ENCODE data around the gene RPRD1A.
"Not testable (repeated sequence)": the region's sequence is repeated elsewhere in the genome, so short reads cannot be mapped to it uniquely, and the experiment has no call there.

Gene RPRD1A

DNA sequence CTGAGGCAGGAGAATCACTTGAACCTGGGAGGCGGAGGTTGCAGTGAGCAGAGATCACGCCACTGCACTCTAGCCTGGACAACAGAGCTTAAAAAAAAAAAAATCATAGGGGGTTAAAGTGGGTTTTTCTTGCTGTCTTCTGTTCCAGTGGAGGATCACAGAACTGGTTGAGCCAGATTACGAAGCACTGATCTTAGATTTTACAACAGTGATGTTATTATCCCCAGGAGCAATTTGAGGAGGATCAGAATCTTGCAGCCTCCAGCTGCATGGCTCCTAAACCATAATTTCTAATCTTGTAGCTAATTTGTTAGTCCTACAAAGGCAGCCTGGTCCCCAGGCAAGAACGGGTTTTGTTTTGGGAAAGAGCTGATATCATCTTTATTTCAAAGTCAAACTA, 99.5 kb downstream of the RPRD1A start:
- DNase-seq, result not testable (repeated sequence)

DNA sequence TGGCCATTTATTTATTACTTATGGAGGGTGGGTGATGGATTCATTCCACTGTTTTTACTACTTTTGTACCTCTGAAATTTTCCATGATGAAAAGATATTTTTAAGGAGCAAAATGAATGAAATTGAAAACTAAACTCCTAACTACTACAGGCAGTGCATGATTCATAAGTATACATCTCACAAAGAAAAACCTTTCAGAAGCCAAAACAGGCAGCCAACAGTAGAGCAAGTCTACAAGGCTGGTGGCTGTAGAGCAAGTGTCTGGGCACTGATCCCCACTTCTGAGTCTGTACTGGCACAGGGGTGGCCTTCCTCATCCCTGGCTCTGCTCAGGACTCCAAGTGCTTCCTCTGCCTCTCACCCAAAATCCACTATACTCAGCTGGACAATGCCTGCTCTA, 103.0 kb downstream of the RPRD1A start:
- DNase-seq, result no peak

DNA sequence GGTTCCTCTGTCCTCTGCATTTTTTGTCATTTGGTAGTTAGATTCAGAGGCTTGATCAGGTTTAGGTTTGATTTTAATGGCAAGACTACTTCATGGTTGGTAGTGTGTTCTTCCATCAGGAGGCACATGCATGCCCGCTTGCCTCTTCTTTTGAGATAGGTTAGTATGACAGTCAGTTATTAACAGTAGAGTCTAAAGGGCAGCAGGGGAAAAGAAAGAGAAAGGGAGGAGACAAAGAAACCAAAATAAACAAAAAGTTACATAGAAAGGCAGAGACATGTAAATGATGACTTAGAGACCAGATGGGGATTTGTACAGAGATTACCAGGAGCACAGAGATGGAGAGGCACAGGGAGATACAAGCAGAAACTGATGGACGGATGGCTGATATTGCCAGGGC, 105.0 kb downstream of the RPRD1A start:
- DNase-seq, result no peak

DNA sequence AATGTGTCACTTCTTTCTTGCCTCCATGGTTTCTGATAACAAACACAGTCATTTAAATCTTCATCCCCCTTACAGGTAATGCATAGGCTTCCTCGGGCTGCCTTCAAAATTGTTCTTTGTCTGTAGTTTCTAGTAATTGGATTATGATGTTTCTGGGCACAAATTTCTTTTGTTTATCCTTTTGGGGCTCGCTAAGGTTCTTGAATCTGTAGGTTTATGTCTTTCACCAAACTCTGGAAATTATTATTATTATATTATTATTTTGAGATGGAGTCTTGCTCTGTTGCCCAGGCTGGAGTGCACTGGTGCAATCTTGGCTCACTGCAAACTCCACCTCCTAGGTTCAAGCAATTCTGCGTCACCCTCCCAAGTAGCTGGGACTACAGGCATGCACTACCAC, 111.1 kb downstream of the RPRD1A start:
- no peak for DNase-seq

DNA sequence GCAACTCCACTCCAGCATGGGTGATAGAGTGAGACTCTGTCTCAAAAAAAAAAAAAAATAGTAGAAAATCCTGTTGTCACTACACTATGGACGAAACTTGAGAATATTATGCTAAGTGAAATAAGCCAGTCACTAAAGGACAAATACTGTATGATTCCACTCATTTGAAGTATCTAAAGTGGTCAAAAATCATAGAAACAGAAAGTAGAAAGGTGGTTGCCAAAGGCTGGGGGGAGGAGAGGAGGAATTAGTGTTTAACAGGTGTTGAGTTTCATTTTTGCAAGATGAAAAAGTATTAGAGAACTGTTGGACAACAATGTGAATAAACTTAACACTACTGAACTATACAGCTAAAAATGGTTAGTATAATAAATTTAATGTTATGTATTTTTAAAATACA, 113.7 kb downstream of the RPRD1A start:
- DNase-seq, result no peak

DNA sequence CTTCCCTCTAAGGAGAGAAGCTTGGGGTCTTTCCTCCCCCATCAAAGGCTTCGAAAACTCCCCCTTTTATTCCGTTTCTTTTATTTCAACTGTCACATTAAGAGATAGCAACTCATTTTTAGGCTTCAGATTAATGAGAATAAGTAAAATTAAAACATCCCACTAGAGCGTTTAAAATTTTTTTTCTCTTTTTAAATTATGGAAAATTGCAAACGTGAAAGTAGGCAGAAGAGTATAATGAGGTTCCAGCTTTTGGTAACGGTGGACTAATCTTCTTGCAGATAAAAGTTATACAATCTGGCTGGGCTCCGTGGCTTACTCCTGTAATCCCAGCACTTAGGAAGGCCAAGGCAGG, 116.8 kb downstream of the RPRD1A start:
- no peak for DNase-seq

DNA sequence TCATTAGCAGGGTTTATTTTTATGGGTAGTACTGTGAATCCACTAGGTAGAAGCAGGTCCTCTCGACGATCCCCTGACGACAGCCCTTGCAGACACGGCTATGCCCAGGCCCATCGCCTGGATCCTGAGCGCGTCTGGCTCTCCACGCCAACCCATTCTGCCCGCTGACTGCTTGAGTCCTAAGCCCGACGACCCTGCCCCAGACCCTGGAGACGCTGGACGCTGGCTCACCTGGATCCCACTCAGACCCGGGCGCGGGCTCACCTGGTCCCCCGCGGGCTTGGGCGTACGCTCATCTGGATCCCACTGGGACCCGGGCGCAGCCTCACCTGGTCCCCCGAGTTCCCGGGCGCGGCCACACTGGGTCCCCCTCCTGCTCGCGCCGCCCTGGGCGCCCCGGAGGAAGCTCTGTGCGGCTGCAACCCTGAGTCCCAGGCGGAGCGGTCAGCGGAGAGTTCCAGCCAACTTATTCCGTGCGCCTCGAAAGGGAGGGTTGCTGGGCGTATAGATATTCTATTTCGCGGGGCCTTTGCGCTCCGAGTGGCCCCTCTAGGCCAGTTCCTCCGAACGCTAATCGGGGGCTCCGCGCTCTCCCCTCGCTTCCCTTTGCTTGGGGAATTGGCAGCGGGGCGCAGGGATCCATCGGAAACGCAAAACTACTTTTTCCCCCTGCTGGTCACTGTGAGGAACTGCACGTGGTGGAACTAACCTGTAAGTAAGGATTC, 117.3 kb downstream of the RPRD1A start:
- DNase-seq, result peak; percentile 53 to 67

DNA sequence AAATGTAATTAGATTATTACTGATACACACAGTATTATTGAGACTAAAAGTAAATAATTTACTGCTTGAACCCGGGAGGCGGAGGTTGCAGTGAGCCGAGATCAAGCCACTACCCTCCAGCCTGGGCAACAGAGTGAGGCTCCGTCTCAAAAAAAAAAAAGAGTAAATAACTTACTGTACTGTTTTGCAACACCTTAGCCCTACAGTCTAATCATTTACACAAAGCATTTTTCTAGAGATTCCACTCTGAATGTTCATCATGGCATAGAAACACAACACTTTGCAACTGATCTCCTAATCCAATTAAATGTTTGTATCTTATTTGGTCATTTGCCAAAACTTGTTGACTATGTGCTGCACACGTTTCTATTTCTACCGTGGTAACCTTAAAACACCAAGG, 118.3 kb downstream of the RPRD1A start:
- DNase-seq, result no peak

DNA sequence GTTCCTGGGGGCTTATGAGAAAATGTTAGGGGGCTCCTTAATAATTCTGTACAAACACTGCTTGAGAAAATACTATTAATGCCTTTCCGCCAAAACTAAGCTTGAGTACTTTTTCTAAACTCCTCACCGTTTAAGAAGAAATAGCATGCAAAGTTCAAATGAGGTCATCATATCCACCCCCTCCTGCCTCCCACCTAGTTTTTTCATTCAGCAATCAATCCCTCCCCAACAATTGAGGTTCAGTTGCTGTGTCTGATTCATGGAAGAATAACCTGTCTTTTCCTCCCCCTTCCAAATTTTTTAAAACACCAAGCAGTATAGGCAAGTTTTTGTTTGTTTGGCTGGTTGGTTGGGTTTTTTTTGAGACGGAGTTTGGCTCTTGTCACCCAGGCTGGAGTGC, 119.3 kb downstream of the RPRD1A start:
- no peak for DNase-seq

DNA sequence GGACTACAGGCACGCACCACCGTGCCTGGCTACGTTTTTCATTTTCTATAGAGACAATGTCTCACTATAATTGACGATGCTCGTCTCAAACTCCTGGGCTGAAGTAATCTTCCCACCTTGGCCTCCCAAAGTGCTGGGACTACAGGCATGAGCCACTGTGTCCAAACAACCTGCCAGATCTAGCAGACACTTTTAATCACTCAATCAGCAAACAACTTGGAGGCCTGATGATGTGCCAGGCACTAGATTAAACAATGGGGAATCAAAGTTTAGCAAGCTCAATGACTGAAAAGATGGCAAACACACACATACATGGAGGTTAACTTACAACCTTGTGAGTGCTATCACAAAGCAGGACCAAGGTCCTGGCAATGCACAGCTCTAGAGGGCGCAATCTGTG, 124.7 kb downstream of the RPRD1A start:
- no peak for DNase-seq

DNA sequence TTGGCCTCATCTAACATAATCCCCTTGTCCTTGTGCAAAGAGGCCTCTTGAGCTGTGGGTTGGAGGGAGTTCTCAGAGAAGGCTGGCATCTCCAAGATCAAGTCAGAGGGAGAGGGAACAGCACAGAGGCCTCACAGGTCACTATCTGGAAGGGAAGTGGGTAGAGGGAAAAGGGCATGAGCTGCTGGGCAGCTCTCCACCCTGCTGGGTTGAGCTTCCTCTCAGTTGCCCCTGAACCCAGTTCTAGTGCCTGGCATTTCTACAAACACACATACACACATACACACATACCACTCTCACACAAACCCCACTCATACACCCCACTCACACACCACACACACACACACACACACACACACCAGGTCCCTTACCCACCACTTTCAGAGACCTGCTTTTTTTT, 125.2 kb downstream of the RPRD1A start:
- no peak for DNase-seq

DNA sequence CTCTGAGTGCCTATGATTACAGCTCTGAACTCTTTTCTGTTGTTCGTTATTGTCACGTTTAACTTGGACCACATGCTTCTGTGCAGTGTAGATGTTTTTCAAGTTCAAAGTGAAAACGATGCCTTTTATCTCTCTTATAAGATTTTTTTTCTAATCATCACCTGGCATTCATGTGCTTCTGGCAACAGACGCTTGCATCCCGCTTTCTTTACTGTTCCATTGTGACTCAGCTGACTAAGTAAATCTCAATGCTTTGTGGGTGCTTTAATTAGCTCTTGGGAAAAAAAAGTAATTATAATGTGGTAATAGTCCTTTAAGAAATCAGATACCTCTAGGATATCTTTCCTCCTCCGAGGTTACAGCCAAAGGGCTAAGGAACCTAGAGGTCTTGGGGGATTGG, 126.1 kb downstream of the RPRD1A start:
- DNase-seq, result no peak

All from CD4-positive, alpha-beta T cell treated with Interleukin-4 for 1 hour (primary cell).